NCI-H510A (cell line): ENCODE measurements around the gene ZNF438.
"Not testable (repeated sequence)": the region's sequence is repeated elsewhere in the genome, so short reads cannot be mapped to it uniquely, and the experiment has no call there.

ENCODE experiments used
- DNase-seq: peaks from one replicate; lab custom pipeline; 2025; lab: John Stamatoyannopoulos, UW

The ZNF438 gene

GRCh38 chr10:30804478-30805055 is 227.1 kb downstream of the ZNF438 start:
- no peak for DNase-seq

DNA sequence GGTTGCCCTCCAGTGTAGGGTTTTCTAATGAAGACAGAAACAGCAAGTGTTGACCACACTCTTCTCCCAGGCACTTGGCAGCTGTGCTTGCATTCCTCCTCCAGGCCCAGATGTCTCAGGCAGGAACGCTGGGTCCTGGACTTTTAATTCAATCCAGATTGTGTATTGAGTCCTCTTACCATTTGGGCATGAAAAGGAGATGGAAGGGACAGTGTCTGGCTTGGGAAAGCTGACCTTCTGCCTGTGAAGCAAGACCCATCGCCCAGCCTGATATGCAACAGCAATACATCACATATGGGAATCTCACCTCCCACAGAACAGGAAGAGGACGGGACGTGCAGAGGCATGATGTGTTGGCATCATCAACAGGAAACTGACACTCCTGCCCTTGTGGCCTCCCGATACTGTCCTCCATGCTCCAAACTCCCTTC is 227.8 kb downstream of the ZNF438 start:
- DNase-seq: no peak

DNA sequence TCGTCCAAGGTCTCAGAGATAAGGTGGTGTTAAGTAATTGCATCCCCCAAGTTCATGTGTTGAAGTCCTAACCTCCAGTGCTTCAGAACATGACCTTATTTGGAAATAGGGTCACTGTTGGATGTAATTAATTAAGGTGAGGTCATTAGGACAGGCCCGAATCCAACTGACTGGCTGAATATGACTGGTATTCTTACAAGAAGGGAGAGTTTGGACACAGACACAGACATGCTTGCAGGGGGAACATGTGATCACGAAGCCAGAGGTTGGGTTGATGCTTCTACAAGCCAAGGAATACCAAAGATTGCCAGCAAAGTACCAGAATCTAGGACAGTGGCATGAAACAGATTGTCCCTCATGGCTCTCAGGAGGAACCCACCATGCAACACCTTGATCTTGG is 228.6 kb downstream of the ZNF438 start:
- no peak for DNase-seq

DNA sequence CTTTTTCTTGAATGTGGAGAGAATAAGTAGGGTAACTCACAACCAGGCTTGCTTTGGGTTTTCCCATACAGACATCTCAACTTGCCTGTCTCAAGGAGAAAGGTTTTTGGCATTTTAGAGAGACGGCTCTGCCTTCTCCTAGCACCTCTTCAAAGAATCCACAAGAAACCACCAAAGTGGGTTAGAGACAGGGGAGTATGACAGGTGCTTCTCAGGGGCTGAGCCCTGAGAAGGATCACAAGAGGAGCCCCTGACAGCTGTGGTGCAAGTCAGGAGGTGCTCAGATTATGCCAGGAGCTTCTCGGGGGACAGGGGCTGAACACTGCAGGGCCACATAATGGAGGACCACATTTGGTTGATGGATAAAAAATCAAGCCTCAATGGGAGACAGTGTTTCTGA is 231.3 kb downstream of the ZNF438 start:
- no peak for DNase-seq

- DNase-seq: no peak
Observed at GRCh38 chr10:30798646-30799185, 232.9 kb downstream of the ZNF438 start.

GRCh38 chr10:30795024-30795423 is 236.6 kb downstream of the ZNF438 start:
- DNase-seq: not testable (repeated sequence)
